HFFc6 (cell line): ENCODE measurements around the gene ELOVL1. TPM values are rescaled to one million over a fixed set of nuclear protein-coding genes. Genes with fewer than 3 reads are reported as not detected.
"Not testable (repeated sequence)": the region's sequence is repeated elsewhere in the genome, so short reads cannot be mapped to it uniquely, and the experiment has no call there.

Source experiments
- DNase-seq: peaks from one replicate; pipeline ENCODE4 v3.0.0-alpha.2; 2018
- H3K27ac Mint-ChIP-seq: 2 replicates; pipeline ENCODE4 v1.8.0; 2020; ENCODE audit warnings: mild to moderate bottlenecking, mixed read lengths
- H3K27me3 Mint-ChIP-seq: 2 replicates; pipeline ENCODE4 v1.8.0; 2021; ENCODE audit warnings: mild to moderate bottlenecking, moderate library complexity, mixed read lengths; ENCODE audit not compliant: insufficient read depth
- H3K36me3 Mint-ChIP-seq: 2 replicates; pipeline ENCODE4 v1.8.0; 2021; ENCODE audit warnings: low read depth, mixed read lengths
- H3K4me1 Mint-ChIP-seq: 2 replicates; pipeline ENCODE4 v1.8.0; 2020; ENCODE audit warnings: low read depth, mixed read lengths
- H3K4me3 Mint-ChIP-seq: 2 replicates; pipeline ENCODE4 v1.8.0; 2020; ENCODE audit warnings: mild to moderate bottlenecking, moderate library complexity, mixed read lengths
- H3K9me3 Mint-ChIP-seq: 2 replicates; pipeline ENCODE4 v1.8.0; 2020; ENCODE audit warnings: mild to moderate bottlenecking, mixed read lengths
- total RNA-seq, 6 experiments: library from RNA; stranded (reverse); fragmentation: NEBNext Ultra II Directional; extraction: Animal tissue kit (Norgen Biotek cat#: 25700); gene quantifications; 2 replicates in 1 of 6; 3 replicates in 5 of 6; pipeline ENCODE4 v1.2.3, GENCODE V29; 2021
- TF ChIP-seq, protein P1 (sequence below): fragments of 200-600 bp; sonication (generic); IDR thresholded peaks from 2 replicates; pipeline ENCODE4 v1.5.0; 2021; ENCODE audit warnings: antibody characterized with exemption, mild to moderate bottlenecking

ELOVL1 gene
- total RNA-seq, 6 experiments from 2014 or later: 137 to 185 (median 160) TPM

DNA sequence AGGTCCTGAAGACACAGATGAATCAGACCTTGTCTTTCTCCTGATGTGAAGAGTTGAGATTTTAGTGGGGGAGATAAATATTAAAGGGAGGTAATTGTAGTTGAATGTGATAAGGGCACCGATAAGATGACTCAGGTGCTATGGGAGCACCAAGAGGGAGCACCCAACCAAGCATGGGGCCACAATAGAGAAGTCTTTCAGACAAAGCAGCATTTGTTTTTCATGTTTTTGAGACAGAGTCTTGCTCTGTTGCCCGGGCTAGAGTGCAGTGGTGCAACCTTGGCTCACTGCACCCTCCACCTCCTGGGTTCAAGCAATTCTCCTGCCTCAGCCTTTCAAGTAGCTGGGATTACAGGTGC, 38.0 kb upstream of the ELOVL1 start:
- DNase-seq: no peak
- Mint-ChIP-seq H3K4me1 (peaks cover 12% of the 10 kb centered on the region; the same call in 1 of the 2 replicates), H3K4me3 (no peak overlapping the region), H3K27ac (no peak overlapping the region), H3K36me3 (peaks cover 53% of the 10 kb centered on the region), H3K9me3 (no peaks in the 10 kb centered on the region), H3K27me3 (no peaks in the 10 kb centered on the region)
- TF ChIP-seq, protein P1, sequence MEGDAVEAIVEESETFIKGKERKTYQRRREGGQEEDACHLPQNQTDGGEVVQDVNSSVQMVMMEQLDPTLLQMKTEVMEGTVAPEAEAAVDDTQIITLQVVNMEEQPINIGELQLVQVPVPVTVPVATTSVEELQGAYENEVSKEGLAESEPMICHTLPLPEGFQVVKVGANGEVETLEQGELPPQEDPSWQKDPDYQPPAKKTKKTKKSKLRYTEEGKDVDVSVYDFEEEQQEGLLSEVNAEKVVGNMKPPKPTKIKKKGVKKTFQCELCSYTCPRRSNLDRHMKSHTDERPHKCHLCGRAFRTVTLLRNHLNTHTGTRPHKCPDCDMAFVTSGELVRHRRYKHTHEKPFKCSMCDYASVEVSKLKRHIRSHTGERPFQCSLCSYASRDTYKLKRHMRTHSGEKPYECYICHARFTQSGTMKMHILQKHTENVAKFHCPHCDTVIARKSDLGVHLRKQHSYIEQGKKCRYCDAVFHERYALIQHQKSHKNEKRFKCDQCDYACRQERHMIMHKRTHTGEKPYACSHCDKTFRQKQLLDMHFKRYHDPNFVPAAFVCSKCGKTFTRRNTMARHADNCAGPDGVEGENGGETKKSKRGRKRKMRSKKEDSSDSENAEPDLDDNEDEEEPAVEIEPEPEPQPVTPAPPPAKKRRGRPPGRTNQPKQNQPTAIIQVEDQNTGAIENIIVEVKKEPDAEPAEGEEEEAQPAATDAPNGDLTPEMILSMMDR: no peak

DNA sequence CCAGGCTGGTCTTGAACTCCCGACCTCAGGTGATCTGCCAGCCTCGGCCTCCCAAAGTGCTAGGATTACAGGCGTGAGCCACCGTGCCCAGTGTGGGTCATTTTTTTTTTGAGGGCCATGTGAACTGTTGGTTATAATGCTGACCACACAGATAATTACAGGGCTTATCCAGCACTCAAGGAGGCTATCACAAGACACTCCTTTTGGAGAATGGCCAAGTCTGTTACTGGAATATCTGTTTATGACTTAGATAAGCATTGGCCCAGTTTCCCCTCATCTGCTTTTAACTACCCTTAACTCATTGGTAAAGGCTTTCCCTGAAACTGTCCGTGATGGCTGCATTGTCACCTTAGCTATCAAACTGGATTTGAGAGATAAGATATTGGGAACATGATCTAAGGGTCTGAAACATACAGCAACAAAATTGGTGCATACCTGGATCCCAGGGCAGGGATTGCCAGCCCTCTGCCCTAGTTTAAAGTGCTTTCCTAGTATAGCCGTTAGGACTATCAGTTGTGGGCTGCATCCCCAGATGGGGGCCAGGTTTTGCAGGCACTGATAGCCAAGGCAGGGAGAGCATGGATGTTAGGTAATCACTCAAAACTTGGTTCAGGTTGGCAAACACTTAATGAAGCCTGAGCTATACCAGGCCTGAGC, 37.5 kb upstream of the ELOVL1 start:
- TF ChIP-seq, protein P1: no peak
- Mint-ChIP-seq H3K36me3 (peaks cover 48% of the 10 kb centered on the region), H3K9me3 (no peaks in the 10 kb centered on the region), H3K4me3 (no peak overlapping the region), H3K27ac (no peak overlapping the region), H3K27me3 (no peaks in the 10 kb centered on the region), H3K4me1 (peaks cover 12% of the 10 kb centered on the region; the same call in 1 of the 2 replicates)
- no peak for DNase-seq

DNA sequence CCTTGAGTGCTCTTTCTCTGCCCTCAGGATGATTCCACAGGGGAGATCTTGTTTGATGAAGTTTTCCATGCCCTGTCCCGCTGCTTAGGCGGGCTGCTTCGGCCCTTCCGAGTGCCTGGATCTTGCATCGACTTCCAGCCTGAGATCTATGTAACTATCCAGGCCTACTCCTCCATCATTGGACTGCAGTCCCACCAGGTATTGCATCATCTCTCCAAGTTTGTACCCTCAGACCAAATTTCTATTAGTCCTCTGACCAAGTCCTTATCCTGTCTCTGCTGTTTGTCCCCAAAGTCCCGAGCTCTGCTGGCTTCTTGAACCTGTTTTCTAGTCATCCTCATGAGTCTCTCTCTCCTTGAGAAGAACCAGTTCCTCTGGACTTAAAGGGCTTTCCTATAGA, 36.5 kb upstream of the ELOVL1 start:
- peaks cover 5% of the 10 kb centered on the region; the same call in 1 of the 2 replicates for H3K4me1 Mint-ChIP-seq
- TF ChIP-seq, protein P1: no peak
- H3K9me3 Mint-ChIP-seq: no peaks in the 10 kb centered on the region
- H3K36me3 Mint-ChIP-seq: peaks cover 39% of the 10 kb centered on the region
- no peaks in the 10 kb centered on the region for H3K27me3 Mint-ChIP-seq
- no peak overlapping the region for H3K27ac Mint-ChIP-seq
- H3K4me3 Mint-ChIP-seq: no peak overlapping the region
- DNase-seq: no peak

DNA sequence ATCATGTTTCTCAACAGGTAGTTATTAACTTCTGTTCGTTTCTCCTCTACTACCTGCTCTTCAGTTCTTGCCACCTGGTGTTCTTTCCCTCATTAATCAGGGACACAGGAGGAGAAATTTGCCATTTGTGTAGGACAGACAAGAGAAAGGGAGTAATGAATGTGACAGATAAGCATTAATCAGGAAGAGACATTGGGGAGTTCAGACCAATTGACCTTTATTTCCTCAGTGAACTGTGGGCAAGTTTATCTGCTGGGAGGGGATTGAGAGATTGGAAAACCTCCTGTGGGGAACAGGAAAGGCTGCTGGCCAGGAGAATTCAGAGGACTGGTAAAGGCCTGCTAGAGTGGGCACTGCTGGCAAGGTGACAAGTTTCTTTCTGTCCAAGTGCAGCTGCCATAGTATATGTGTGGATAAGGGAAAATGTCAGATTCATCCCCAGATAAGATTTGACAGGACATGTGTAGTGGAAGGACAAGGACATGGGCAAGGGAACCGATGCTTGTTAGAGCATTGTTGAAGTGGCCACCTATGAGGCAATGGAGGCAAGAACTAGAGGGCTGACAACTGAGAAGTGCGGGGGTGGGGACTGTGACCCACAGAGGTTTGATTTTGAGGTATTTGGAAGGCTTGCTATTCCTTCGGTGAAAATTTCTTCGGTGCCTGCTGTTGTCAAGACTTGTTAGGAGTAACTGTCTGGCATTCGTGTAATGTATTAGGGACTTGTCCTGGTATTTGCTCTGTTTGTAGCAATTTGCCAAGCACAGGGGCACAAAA, 34.5 kb upstream of the ELOVL1 start:
- Mint-ChIP-seq H3K4me1 (no peaks in the 10 kb centered on the region), H3K27me3 (no peaks in the 10 kb centered on the region), H3K27ac (peak overlapping the region; percentile 10; the same call in 1 of the 2 replicates), H3K9me3 (no peaks in the 10 kb centered on the region), H3K4me3 (no peak overlapping the region), H3K36me3 (peaks cover 33% of the 10 kb centered on the region)
- TF ChIP-seq, protein P1: no peak
- DNase-seq: no peak

DNA sequence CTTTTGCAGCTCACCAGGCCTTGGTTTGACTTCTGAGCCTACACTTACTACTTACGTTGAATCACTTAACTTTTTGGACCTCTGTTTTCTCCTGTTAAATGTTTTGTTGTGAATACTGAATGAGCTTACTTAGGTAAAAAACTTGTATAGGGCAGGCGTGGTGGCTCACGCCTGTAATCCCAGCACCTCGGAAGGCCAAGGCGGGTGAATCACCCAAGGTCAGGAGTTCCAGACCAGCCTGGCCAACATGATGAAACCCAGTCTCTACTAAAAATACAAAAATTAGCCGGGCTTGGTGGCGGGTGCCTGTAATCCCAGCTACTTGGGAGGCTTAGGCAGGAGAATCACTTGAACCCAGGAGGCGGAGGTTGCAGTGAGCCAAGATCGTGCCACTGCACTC, 32.6 kb upstream of the ELOVL1 start:
- not testable (repeated sequence) for DNase-seq, H3K4me1 Mint-ChIP-seq, H3K27me3 Mint-ChIP-seq, H3K4me3 Mint-ChIP-seq, H3K9me3 Mint-ChIP-seq, H3K27ac Mint-ChIP-seq
- H3K36me3 Mint-ChIP-seq: peaks cover 28% of the 10 kb centered on the region

DNA sequence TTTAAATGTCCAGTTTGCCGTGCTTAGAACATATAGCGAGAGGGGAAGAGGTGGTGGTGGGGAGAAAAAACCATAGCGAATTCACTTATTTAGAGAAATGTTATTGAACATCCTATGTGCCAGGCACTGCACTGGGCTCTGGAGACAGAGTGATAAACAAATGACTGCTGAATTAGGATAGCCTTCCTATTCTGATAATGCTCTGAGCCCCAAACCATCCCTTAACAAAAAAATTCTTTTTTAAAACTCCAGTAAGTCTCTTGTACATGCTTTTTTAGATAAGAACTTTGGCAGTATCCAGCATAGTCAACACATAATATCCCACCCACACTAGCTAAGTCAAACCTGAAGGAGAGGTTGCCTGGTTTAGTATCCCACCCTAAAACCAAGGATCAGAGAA, 30.4 kb upstream of the ELOVL1 start:
- Mint-ChIP-seq H3K27ac (no peak overlapping the region), H3K27me3 (no peaks in the 10 kb centered on the region), H3K4me3 (no peak overlapping the region), H3K4me1 (peaks cover 3% of the 10 kb centered on the region; the same call in 1 of the 2 replicates), H3K36me3 (peaks cover 13% of the 10 kb centered on the region), H3K9me3 (no peaks in the 10 kb centered on the region)
- TF ChIP-seq, protein P1: no peak
- DNase-seq: no peak
